Upper lobe of left lung (tissue), 6 donors: ENCODE results near the gene STX16. TPM values are rescaled to one million over a fixed set of nuclear protein-coding genes. Genes with fewer than 3 reads are reported as not detected.
A peak's percentile ranks its signal among the peaks of the same experiment; 100 is the strongest.

Experiments
- ATAC-seq, 2 donors: fragments of 200-7000 bp; cut with Tn5 transposase; one replicate each; pipeline ENCODE4 v1.9.1; 2022; ENCODE audit warnings: mild to moderate bottlenecking in 2 of 2, moderate library complexity in 2 of 2; ENCODE audit not compliant: low FRiP score in 2 of 2
- DNase-seq, 2 donors: peaks; one replicate each; pipeline ENCODE4 v3.0.0-alpha.2; 2019 to 2020
- H3K27ac ChIP-seq, 4 donors: fragments of 200-600 bp; sonication (generic); one replicate each; pipeline ENCODE4 v1.5.1; 2016 to 2019
- H3K27me3 ChIP-seq, 4 donors: fragments of 200-600 bp; sonication (generic); one replicate each; pipeline ENCODE4 v1.5.1; 2017 to 2019
- H3K36me3 ChIP-seq, 4 donors: fragments of 200-600 bp; sonication (generic); one replicate each; pipeline ENCODE4 v1.5.1; 2016 to 2019
- H3K4me1 ChIP-seq, 4 donors: fragments of 200-600 bp; sonication (generic); one replicate each; pipeline ENCODE4 v1.5.1; 2018 to 2019
- H3K4me3 ChIP-seq, 4 donors: fragments of 200-600 bp; sonication (generic); one replicate each; pipeline ENCODE4 v1.5.1; 2017 to 2019; ENCODE audit warnings: mild to moderate bottlenecking in 2 of 4, moderate library complexity in 1 of 4
- H3K9me3 ChIP-seq, 4 donors: fragments of 200-600 bp; sonication (generic); one replicate each; pipeline ENCODE4 v1.5.1; 2018 to 2019
- CTCF ChIP-seq, 6 experiments: fragments of 450-650 bp in 4 of 6; fragments of 200-600 bp in 2 of 6; sonication (generic) in 2 of 6; IDR thresholded peaks; one replicate each; pipeline ENCODE4 v1.5.1; 2016 to 2019; ENCODE audit warnings: antibody characterized with exemption in 6 of 6
- EP300 ChIP-seq, 4 donors: sonication (generic); formaldehyde crosslinking; IDR thresholded peaks; one replicate each; pipeline ENCODE4 v1.5.1; 2017; ENCODE audit warnings: antibody characterized with exemption in 4 of 4, control low read depth in 2 of 4
- POLR2A ChIP-seq, 4 donors: fragments of 450-650 bp; IDR thresholded peaks; one replicate each; pipeline ENCODE4 v1.5.1; 2016 to 2017; ENCODE audit warnings: antibody characterized with exemption in 4 of 4, mild to moderate bottlenecking in 2 of 4
- POLR2AphosphoS5 ChIP-seq, 2 donors: sonication (generic); formaldehyde crosslinking; IDR thresholded peaks; one replicate each; pipeline ENCODE4 v1.5.1; 2017; ENCODE audit warnings: antibody characterized with exemption in 2 of 2
- WGBS, 2 donors: methylation state at CpG; one replicate each; pipeline ENCODE4 v1.1.5; 2017 to 2018; 5-methylcytosine and 5-hydroxymethylcytosine counted together
- total RNA-seq, 6 donors: library from RNA; depleted of rRNA in 4 of 6; stranded (reverse); fragments of >200 nt in 4 of 6; gene quantifications; one replicate each; pipeline versions ENCODE4 v1.1.0 to v1.2.1, GENCODE V29; 2016 to 2021
- donor health status: DM: no; HTN: no; CAD: no; lungs with moderate emphysema.
- donor health status: DM: no; HTN: yes; CAD: no; lungs with severe emphysema.

Gene STX16
- total RNA-seq, 6 donors from 2014 or later, result 42.1 to 469 (median 64.7) TPM

GRCh38 chr20:58610071-58610800, 40.8 kb upstream of the STX16 start:
- DNase-seq, result peak in 1 of 2 donors; percentile 64

GRCh38 chr20:58610811-58611210, 40.3 kb upstream of the STX16 start:
- no peaks in the 10 kb centered on the region for H3K9me3 ChIP-seq
- no peaks in the 10 kb centered on the region for H3K36me3 ChIP-seq
- no peaks in the 10 kb centered on the region for H3K4me1 ChIP-seq
- TF ChIP-seq POLR2AphosphoS5 (IDR thresholded peaks at IDR 0.05), result no peak
- no peak for TF ChIP-seq CTCF (IDR thresholded peaks at IDR 0.05)
- TF ChIP-seq POLR2A (IDR thresholded peaks at IDR 0.05), result no peak
- TF ChIP-seq EP300 (IDR thresholded peaks at IDR 0.05), result no peak
- WGBS, 2 donors, result 89% methylated on average over 10 of the region's 10 CpGs
- no peak overlapping the region for H3K27ac ChIP-seq
- H3K27me3 ChIP-seq, result no peaks in the 10 kb centered on the region
- no peak for ATAC-seq
- no peak overlapping the region for H3K4me3 ChIP-seq
- DNase-seq, result peak in 1 of 2 donors; percentile 22

More at GRCh38 chr20:58610071-58610800, 40.8 kb upstream of the STX16 start:
- H3K4me3 ChIP-seq, result no peak overlapping the region
- ATAC-seq, result no peak
- H3K9me3 ChIP-seq, result no peaks in the 10 kb centered on the region
- H3K36me3 ChIP-seq, result no peaks in the 10 kb centered on the region
- 88 to 90% methylated on average over 13 to 19 of the region's 19 CpGs for WGBS, 2 donors
- H3K4me1 ChIP-seq, result no peaks in the 10 kb centered on the region
- H3K27ac ChIP-seq, result no peak overlapping the region
- TF ChIP-seq POLR2AphosphoS5 (IDR thresholded peaks at IDR 0.05), result no peak
- no peaks in the 10 kb centered on the region for H3K27me3 ChIP-seq

GRCh38 chr20:58611236-58612030, 39.6 kb upstream of the STX16 start:
- 72 to 82% methylated on average over 7 to 10 of the region's 10 CpGs for WGBS, 2 donors
- TF ChIP-seq POLR2A (IDR thresholded peaks at IDR 0.05) (no peak), POLR2AphosphoS5 (IDR thresholded peaks at IDR 0.05) (no peak), EP300 (IDR thresholded peaks at IDR 0.05) (no peak), CTCF (IDR thresholded peaks at IDR 0.05) (no peak)
- Histone ChIP-seq H3K36me3 (no peaks in the 10 kb centered on the region), H3K9me3 (no peaks in the 10 kb centered on the region), H3K4me3 (no peak overlapping the region), H3K27me3 (no peaks in the 10 kb centered on the region), H3K27ac (no peak overlapping the region), H3K4me1 (no peaks in the 10 kb centered on the region)
- DNase-seq, result peak in 1 of 2 donors; percentile 28
- ATAC-seq, result no peak

- DNase-seq, result peak in 1 of 2 donors; percentile 63
- 53 to 57% methylated on average over 14 of the region's 14 CpGs for WGBS, 2 donors
These were observed 38.9 kb upstream of the STX16 start for GRCh38 chr20:58612121-58612691.

More at GRCh38 chr20:58612121-58612691, 38.9 kb upstream of the STX16 start:
- TF ChIP-seq POLR2AphosphoS5 (IDR thresholded peaks at IDR 0.05) (no peak), CTCF (IDR thresholded peaks at IDR 0.05) (no peak), EP300 (IDR thresholded peaks at IDR 0.05) (no peak), POLR2A (IDR thresholded peaks at IDR 0.05) (no peak)
- Histone ChIP-seq H3K36me3 (no peaks in the 10 kb centered on the region), H3K4me3 (no peak overlapping the region), H3K9me3 (no peaks in the 10 kb centered on the region), H3K27ac (no peak overlapping the region), H3K27me3 (no peaks in the 10 kb centered on the region), H3K4me1 (no peaks in the 10 kb centered on the region)
- ATAC-seq, result no peak
